Activated CD8-positive, alpha-beta memory T cell treated with anti-CD3 and anti-CD28 coated beads, Interleukin-2, amount 50 U/mL, for 4 hours (primary cell): ENCODE data around the gene AKR1C1.
"Not testable (repeated sequence)": the region's sequence is repeated elsewhere in the genome, so short reads cannot be mapped to it uniquely, and the experiment has no call there.

ENCODE experiments used
- DNase-seq: peaks from one replicate; pipeline ENCODE4 v3.0.0-alpha.2; 2020

Gene AKR1C1

DNA sequence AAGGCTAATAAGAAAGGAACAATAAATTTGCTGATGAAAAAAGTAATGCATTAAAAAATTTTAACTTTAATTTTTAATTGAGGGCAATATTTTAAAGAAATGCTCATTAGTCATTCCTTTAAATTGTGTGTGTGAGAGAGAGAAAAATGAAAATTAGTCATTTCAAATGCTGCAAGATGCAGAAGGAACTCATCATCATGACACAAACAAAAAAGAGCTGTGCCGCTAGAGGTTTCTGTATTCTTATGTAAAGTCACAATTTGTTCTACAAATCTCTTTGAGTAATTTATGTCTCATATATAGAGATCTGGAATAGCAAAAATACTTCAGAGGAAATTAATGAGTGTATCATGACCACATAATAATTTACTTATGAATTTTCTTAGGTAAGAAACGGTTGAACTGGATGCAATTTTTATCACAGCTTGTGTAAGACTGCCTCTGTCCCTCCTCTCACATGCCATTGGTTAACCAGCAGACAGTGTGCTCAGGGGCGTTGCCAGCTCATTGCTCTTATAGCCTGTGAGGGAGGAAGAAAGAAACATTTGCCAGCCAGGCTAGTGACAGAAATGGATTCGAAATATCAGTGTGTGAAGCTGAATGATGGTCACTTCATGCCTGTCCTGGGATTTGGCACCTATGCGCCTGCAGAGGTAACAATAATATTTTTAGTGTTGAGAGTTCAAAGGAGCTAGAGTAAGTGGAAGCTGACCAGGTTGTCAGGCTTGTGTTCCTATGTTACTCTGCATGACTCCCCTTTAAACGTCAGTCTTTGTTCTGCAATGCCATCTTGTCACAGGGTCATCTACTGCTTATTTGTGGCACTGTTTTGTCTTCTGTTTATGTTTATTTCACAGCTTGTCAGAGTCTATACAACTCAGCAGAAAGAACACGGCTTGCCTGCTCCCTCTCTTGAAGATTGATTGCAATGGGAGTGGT is at the start of gene AKR1C1:
Gene AKR1C1, plus strand, starts transcription at position 540 of the 939 bp plus-strand sequence. Its CDS starts 30 bp downstream, at position 570.
- not testable (repeated sequence) for DNase-seq

DNA sequence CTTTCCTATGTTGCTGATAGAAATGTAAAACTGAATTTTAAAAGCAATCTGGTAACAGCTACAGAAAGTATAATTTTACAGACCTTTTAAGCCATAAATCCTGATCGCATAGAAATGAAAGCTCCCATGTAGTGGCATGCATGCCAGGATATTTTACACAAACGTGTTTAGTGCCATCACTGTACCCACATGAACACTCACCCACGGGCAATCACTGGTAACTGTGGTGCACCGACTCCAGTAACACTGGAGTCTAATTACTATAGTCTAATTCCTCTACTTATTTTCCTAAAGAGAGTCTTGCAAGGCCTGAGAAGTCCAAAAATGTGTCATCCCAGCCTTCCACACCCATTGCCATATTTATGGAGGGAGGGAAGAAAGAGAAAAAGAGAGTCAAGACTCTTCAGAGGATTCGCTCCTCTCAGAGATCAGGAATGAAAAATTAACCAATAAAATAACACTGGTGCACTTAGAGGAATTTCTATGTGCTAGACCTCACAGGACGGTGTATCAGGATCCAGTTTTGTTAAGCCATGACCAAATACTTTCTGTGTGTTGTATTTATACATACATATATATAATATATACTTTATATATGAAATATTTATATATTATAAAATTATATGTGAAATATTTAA is 48.9 kb upstream of the AKR1C1 start:
- no peak for DNase-seq

DNA sequence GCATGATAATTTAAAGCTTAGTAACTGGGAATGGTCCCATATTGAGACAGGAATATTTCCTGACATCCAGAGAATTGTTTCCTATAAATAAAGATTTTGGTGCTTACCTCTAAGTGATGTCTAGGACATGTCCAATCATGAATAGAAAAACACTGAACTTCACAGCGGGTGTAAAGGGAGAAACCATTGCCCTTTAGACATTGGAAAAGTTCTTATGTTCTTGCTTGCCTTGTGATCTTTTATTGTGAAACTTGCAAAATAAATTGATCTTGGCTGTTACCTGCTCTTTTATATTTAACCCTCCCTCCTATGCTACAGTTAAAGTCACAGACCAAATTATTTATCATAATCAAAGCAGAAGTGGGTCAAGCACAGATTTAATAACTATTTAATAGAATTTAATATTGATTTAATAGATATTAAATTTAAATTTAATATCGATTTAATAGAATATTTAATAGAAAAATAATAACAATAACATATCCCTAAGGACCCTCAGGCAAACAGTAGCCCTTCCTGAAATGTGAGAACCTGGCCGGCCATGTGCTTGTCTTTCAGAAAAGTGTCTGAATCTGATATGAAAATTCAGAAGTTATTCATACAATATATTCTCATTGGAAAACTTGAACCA is 47.0 kb upstream of the AKR1C1 start:
- DNase-seq: no peak

DNA sequence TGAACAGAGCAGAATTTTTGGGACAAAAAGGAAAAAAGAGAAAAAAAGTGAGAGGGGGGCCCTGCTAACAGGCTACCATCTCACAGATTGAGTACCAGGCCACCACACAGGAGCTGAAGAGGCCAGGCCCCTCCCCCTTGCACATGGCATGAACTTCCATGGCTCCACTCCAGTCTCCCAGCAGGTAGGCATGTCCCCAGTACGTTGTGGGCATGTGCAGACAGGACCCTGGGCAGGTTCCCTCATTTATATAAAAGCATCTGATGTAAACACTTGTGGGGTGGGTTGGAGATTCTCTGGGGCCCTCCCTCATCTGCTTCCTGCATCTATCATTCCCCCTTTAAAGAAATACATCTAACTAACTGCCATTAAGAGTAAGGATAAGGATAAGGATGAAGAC is 45.0 kb upstream of the AKR1C1 start:
- no peak for DNase-seq

DNA sequence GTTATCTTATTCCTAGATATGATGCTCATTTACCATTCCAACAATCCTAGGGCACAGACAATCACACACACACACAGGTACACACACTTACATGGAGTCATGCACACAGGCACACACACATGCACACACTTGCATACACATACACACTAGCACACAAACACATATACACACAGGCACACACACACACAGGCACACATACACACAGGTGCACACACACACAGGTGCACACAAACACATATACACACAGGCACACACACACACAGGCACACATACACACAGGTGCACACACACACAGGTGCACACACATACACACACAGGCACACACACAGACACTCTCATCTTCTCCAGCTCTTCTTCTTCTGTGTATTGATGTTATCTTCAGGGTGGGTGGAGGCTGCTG is 38.7 kb upstream of the AKR1C1 start:
- not testable (repeated sequence) for DNase-seq

DNA sequence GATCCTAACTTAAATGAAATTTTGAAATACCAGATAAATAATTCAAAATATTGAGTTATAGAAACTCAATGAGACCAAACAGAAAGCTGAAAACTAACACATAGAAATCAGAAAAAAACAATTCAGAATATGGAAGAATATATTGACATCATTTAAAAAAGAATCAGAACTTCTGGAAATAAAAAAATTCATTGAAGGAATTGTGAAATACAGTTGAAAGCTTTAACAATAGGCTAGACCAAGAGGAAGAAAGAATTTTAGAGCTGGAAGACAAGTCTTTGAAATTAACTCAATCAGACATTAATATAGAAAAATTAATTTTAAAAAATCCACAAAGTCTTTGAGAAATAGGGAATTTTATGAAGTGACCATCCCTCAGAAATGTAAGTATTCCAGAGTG is 36.8 kb upstream of the AKR1C1 start:
- no peak for DNase-seq

DNA sequence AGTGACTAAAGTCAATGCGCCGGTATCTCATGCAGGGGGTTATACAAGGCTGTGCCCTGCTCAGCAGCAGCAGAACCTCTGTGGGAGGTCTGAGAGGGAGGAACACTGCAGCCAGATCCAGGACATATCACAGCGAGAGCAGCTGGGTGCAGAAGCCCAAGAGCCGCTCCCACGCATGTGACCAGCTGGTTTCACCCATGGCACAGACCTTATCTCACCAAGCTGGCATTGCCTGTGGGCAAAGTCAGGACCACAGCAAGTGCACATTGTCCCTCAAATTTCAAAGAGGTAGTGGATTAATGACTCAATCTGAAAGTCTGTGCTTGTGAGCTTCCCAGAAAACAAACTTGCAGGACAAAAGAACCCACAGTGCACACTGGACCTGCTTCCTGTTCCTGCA is 31.6 kb upstream of the AKR1C1 start:
- DNase-seq: no peak

DNA sequence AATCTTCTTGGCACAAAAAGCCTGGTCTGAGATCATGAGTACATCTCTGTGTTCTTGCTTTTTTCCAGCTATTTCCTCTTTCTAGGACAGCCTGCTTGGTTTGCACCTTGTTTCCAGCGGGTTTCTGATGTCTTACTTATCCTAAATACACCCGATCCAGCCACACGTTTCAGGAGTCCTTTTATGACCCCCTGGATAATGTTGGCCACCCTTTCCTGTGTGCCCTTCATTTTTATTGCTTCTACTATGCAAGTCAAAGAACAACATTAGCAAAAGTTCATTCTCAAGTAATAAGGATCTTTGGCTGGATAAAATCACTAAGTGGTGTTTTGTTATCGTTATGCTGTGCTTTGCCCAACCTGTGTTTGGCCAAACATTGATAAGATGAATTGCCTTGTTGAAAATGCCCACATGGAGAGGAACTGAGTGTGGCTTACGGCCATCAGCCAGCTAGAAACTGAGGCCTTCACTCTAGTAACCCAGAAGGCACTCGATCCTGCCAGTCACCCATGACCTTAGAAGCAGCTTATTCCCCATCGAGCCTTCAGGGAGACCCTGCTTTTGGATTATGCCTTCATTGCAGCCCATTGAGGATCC is 28.7 kb upstream of the AKR1C1 start:
- no peak for DNase-seq

DNA sequence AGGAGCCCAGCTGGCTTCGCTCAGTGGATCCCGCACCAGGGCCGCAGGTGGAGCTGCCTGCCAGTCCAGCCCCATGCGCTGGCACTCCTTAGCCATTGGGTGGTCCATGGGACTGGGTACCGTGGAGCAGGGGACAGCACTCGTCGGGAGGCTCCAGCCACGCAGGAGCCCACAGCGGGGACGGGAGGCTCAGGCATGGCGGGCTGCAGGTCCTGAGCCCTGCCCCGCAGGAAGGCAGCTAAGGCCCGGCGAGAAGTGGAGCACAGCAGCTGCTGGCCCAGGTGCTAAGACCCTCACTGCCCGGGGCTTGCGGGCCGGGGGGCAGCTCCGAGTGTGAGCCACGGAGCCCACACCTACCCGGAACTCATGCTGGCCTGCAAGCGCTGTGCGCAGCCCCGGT is 25.9 kb upstream of the AKR1C1 start:
- DNase-seq: no peak

DNA sequence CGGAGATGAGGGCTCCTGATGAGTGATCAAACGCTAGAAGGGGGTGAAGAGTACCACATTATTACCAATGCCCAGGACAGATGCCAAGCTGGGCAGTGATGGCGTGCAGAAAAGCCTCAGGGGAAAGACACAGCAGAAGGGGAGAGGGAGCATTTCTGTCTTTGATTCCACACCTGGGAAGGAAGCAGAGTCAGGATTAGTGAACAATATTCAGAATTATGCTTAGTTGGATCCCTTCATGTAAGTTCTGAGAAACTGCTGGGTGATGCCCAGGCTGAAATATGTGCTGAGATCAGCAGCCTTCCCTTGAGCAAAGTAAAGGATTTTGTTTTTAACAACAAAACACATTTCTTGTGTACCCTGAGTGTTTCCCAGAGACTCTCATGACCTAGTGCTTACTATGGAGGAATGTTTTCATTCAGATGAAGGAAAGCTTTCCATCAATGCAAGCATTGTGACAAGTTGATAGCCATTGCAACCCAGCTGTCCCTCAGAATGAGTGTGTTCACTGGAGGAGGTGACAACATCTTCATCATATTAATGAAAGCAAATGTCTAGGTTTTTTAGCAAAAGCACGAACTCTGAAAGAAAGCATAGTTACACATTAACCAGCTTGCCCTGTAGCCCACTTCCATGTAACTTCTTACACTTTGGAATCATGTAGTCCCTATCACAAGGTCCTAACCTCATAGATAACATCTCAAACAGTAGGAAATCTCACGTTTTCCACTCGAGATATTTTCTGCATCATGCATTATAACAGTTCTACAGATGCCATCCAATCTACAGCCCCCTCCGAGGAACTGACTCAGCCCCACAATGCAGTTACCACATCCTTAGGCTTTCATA is 23.8 kb upstream of the AKR1C1 start:
- no peak for DNase-seq

DNA sequence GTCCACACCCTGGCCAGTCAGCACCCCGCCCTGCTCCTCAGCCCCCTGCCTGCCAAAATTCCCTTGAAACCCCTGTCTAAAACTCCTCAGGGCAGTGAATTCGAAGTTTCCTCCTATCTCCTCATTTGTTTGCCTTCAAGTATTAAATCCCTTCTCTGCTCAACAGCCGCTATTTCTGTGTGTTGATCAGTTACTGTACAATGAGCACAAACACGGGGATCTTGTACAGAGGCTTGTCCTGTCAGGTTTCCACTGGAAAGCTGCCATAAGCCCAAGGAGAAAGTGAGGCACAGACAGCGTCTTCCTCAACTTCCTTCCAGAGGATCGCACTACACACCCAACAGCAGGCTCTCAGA is 23.2 kb upstream of the AKR1C1 start:
- DNase-seq: not testable (repeated sequence)

DNA sequence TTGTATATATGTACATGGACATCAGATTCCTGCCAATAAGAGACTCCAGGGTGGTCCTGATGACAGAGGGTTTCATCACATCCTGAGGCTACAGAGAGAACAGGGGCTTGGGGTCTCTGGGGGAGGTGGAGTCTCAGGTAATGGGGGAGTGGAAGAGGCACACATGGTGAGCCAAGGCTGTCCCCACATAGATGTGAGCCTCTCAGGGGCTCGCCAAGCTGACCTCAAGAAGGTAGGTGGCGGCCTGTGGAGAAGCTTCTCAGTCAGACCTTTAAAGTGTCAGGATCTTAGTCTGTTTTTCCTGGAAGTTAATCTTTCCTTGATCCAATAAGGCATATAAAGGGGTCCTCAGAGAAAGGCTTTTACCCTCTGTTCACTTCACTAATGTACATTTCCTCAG is 22.3 kb upstream of the AKR1C1 start:
- not testable (repeated sequence) for DNase-seq

DNA sequence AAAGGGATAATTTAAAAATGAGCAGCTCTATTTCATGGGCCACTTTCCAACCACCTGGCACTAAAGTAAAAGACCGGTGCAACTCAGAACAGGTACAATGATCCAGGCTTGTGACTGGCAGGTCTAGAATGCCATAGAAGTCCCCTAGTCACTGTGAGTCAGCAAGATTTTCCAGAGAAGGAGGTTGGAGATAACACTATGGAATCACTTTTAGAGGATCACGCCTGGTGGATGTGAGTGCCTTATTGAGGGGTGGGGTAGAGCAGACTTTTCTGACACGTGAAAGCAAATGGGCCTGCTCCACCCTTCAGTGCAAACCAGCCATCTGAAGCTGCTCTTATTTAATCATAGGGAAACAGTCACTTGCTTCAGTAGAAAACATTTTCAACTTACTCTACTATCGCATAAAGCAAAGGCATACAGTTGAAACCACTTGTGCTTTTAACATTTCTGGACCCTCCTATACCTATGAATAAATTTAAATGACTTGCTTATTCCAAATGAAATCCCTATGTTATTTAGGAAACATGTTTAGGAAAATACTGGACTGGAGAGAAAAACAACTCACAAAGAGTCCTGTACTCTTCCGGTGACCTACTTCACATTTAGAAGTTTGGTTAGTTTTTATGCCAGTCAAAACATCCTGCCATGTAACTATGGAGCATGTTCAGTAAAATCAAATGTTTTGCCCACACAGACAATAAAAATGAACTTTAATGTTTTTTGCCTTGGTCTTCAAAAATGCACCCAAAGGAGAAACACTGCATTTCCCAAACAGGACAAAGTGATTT is 21.5 kb upstream of the AKR1C1 start:
- DNase-seq: no peak

DNA sequence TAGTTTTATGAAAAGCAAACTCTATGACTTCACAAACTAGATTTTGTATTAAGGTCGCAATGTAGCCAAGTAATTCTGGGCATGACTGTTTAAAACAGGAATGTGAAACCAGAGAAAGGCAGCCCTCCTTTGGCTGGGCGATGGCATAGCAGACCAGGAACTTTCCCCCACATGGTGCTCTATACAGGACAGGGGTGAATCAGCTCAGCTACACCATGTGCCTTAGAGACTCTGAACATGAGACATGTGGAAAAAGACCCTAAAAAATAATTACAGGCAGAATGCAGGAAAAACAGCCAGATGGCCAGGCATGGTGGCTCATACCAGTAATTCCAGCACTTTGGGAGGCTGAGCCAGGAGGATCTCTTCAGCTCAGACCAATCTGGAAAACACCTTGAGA is 20.3 kb upstream of the AKR1C1 start:
- not testable (repeated sequence) for DNase-seq

DNA sequence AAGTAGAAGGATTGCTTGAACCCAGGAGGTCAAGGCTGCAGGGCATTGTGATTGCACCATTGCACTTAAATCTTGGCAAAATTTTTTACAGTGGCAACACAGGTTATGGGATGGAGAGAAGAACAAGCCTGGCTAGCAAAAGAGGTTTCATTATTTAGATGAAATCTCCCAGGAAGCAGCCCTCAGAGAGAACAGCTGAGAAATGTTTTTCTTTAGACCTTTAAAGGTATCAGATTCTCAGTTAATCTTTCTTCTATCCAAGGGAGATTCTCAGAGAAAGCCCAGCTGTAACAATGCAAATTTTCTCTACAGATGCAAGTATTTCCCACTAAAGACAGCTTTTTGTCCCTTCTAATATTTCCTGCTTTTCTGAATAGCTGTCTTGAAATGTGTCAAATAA is 19.8 kb upstream of the AKR1C1 start:
- not testable (repeated sequence) for DNase-seq

DNA sequence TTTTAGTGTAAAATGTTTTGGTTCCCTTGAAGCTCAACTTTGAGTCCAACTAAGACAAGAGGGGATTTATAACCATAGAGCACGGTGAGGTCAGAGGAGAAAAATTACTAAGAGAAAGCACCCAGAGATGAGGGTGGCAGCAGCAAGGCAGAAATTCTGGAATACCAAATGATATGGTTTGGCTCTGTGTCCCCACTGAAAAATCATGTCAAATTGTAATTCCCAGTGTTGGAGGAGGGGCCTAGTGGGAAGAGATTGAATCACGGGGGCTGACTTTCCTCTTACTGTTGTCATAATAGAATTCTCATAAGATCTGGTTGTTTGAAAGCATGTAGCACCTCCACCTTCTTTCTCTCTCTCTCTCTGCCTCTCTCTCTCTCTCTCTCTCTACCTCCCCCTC is 19.4 kb upstream of the AKR1C1 start:
- DNase-seq: no peak

DNA sequence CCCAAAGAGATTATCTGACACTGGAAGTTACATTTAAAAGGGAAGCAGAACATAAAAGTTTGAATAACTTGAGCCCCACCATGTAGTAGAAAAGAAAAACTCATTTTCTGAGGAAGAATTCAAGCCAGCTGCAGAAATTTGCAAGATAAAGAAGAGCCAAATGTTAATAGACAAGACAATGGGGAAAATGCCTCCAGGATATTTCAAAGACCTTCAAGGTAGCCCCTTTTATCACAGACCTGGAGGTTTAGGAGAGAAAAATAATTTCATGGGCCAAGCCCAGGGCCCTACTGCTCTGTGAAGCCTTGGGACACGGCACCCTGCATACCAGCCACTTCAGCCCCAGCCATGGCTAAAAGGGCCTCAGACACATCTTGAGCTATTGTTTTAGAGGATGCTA is 18.4 kb upstream of the AKR1C1 start:
- no peak for DNase-seq

DNA sequence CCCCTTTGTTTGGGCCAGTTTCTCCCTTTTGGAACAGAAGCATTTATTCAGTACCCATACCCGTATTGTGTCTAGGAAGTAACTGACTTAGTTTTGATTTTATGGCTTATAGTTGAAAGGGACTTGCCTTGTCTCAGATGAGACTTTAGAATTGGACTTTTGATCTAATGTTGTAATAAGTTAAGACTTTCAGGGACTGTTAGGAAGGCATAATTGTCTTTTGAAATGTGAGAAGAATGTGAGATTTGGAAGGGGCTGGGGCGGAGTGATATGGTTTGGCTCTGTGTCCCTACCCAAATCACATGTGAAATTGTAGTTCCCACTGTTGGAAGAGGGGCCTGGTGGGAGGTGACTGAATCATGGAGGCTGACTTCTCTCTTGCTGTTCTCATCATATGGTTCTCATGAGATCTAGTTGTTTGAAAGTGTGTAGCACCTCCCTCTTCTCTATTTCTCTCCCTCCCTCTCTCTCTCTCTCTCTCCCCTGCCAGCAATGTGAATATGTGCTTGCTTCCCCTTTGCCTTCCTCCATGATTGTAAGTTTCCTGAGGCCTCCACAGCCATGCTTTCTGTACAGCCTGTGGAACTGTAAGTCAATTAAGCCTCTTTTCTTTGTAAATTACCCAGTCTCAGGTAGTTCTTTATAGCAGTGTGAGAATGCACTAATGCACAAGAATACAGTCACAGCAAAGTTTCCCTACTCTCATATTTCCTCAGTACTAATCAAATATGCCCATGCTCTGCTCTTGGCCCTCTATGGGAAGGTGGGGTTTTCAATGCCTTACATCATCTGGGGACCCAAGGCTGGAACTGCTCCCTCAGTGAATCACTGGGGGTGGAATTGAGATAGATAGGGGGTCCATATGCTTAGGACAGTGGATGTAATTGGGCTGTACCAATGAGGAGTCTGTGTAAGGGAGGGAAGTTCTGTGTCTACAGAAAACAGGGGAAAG is 17.2 kb upstream of the AKR1C1 start:
- DNase-seq: no peak

DNA sequence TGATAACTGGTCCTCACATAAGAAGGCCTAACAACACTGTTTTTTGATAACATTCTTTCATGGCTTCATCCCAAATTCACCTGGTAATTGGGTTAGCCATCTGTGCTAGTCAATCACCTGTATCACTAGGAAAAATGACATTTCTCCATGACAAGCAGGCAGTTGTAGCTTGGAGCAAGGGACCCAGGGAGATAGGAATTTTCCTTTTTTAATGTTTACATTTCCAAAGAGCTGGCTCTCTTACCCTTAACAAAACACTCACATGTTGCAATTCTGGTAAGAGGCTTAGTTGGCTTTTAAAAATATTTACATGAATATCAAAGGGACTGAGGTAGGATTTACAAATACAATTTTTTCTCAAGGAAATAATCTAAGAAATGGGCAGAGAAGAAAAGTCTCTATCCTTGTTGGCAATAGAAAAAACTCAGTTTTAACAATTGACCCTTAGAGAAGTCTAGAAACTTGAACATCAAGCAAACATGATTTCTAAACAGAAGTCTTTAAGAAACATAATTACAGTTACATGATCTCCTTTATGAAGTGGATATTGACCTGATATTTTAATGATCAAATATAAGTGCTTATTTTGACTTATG is 16.1 kb upstream of the AKR1C1 start:
- DNase-seq: no peak
